ENCODE measurements around the gene OR6C65. TPM values are rescaled to one million over a fixed set of nuclear protein-coding genes. Genes with fewer than 3 reads are reported as not detected.
"Not testable (repeated sequence)": the region's sequence is repeated elsewhere in the genome, so short reads cannot be mapped to it uniquely, and the experiment has no call there.

OR6C65 gene
- total and polyA plus RNA-seq, 10 donors = not detected

DNA sequence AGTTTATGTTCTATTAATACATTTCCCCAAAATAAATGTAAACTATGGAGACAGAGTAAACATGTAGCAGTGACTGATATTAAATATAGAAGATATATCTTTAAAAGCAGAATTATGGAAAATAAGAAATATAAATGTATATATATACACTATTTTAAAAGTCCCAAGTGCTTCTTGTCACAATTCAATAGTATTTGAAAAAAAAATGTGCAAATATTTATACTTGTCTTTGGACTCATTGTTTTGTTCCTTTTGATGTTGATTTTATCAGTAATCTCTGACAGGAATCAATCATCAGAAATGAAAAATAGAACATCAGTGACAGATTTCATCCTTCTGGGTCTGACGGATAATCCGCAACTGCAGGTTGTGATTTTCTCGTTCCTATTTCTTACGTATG, 25.6 kb downstream of the OR6C65 start, which contains the start of gene OR6C76:
Gene OR6C76 (plus strand): TSS at position 301 of the 400 bp plus-strand sequence. CDS start 0 bp downstream, at position 301.
- 90 to 97% (median 93%) methylated on average over 4 of the region's 4 CpGs for WGBS, 5 donors
- no peak within 1 kb of the TSS for H3K27ac ChIP-seq
- H3K9me3 ChIP-seq = no peaks in the 10 kb centered on the region
- peaks cover 0 to 4% (median 0%) of the 10 kb centered on the region in 7 donors for H3K27me3 ChIP-seq (replicated peaks in 1 of 7)
- H3K36me3 ChIP-seq = no peaks in the 10 kb centered on the region
- DNase-seq = no peak
- no peak within 1 kb of the TSS for H3K4me3 ChIP-seq
- TF ChIP-seq POLR2AphosphoS5 (IDR thresholded peaks at IDR 0.05) (no peak), POLR2A (IDR thresholded peaks at IDR 0.05) (no peak)
- TF ChIP-seq, protein P1, sequence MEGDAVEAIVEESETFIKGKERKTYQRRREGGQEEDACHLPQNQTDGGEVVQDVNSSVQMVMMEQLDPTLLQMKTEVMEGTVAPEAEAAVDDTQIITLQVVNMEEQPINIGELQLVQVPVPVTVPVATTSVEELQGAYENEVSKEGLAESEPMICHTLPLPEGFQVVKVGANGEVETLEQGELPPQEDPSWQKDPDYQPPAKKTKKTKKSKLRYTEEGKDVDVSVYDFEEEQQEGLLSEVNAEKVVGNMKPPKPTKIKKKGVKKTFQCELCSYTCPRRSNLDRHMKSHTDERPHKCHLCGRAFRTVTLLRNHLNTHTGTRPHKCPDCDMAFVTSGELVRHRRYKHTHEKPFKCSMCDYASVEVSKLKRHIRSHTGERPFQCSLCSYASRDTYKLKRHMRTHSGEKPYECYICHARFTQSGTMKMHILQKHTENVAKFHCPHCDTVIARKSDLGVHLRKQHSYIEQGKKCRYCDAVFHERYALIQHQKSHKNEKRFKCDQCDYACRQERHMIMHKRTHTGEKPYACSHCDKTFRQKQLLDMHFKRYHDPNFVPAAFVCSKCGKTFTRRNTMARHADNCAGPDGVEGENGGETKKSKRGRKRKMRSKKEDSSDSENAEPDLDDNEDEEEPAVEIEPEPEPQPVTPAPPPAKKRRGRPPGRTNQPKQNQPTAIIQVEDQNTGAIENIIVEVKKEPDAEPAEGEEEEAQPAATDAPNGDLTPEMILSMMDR (IDR thresholded peaks at IDR 0.05 in 8 of 11, conservative IDR thresholded peaks at IDR 0.05 in 3 of 11) = no peak
- intact Hi-C loops (cut with DNase I; ENCODE audit: low total_unique reads) = no loop called here
- H3K4me1 ChIP-seq = no peaks in the 10 kb centered on the region

DNA sequence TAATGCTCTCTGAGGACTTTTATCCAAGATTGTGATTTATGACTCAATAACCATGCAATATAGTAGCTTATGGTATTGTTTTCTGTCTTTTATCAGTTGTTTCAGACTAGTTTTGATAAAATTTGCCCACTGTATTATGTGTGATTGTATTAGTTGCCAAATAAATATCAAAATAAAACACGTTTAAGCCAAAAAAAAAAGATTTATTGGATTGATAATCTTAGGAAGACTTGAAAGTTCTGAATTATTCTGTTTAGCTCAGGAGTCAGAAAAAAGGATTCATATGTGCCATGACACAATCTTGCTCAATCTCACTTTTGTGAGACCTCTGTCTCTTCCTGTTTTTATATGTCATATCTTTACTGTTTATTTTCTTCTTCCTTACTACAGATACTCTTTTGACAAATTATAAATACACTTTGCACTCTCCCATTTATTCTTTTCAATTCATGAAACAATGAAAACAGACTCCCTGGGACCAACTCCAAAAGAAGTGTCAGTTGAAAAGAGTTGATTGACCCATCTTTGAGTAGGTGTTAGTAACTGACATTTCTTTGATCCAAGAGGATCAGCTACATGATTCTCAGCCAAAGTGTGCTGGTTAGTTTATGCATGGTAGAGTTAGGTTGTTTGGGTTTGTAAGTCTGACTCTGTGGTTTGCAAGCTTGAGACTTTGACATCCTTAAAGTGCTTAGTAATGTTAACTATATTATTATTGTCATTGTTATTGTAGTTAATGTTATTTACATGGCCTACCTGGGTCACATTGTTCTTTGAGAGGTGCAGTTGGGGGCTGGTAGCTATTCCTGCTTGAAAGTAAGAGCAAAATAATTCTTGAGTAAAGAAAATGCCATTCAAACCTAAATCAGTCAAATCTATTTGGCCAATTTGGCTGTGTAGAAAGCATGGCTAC, 28.3 kb downstream of the OR6C65 start:
- no peak for DNase-seq
- 37 to 51% (median 49%) methylated on average over 1 of the region's 1 CpG for WGBS, 5 donors
- H3K36me3 ChIP-seq = no peaks in the 10 kb centered on the region
- H3K4me1 ChIP-seq = no peaks in the 10 kb centered on the region
- H3K27me3 ChIP-seq (replicated peaks in 1 of 7) = no peaks in the 10 kb centered on the region
- no peaks in the 10 kb centered on the region for H3K9me3 ChIP-seq
- TF ChIP-seq, protein P1 (IDR thresholded peaks at IDR 0.05 in 8 of 11, conservative IDR thresholded peaks at IDR 0.05 in 3 of 11) = no peak
- no peak for TF ChIP-seq POLR2A (IDR thresholded peaks at IDR 0.05)
- no peak for TF ChIP-seq POLR2AphosphoS5 (IDR thresholded peaks at IDR 0.05)
- H3K27ac ChIP-seq = no peak overlapping the region
- intact Hi-C loops (cut with DNase I; ENCODE audit: low total_unique reads) = no loop called here
- no peak overlapping the region for H3K4me3 ChIP-seq

DNA sequence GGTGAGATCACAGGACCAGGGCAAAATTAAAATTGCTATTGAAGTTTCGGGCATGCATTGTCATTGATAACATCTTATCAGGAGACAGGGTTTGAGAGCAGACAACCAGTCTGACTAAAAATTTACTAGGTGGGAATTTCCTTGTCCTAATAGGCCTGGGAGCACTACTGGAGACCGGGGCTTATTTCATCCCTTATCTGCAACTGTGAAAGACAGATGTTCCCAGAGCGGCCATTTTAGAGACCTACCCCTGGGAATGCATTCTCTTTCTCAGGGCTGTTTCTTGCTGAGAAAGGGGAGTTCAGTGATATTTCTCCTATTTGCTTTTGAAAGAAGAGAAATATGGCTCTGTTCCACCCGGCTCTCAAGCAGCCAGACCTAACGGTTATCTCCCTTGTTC, 40.9 kb downstream of the OR6C65 start:
- H3K9me3 ChIP-seq = peaks cover 0 to 30% (median 16%) of the 10 kb centered on the region in 8 donors
- H3K27ac ChIP-seq; H3K36me3 ChIP-seq; H3K27me3 ChIP-seq (replicated peaks in 1 of 7); H3K4me1 ChIP-seq; H3K4me3 ChIP-seq; intact Hi-C loops (cut with DNase I; ENCODE audit: low total_unique reads); DNase-seq: not testable (repeated sequence)
- WGBS, 5 donors = 81 to 94% (median 85%) methylated on average over 5 of the region's 5 CpGs

DNA sequence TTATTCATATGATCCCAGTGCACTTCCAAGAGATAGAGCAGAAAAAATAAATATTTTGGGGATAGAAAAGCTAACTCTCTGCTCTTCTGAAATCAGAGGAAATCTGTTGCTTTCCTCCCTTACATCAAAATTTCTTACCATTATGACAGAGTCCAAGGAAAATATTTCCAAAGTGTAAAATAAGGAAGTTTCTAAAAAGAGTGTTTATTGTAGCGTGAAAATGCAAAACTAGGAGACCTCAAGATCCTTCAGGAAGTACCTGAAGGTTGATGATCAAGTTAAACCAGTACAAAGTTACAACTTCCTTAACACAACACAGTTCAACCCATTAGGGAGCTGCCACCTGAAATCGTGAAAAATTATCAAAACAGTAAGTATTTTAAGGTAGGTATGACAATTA, 43.4 kb downstream of the OR6C65 start, which contains the start of gene OR6C2:
Gene OR6C2 (plus strand): TSS at position 301 of the 400 bp plus-strand sequence. CDS start 8,138 bp downstream, outside the sequence.
- DNase-seq = no peak
- TF ChIP-seq, protein P1 (IDR thresholded peaks at IDR 0.05 in 8 of 11, conservative IDR thresholded peaks at IDR 0.05 in 3 of 11) = no peak
- TF ChIP-seq POLR2AphosphoS5 (IDR thresholded peaks at IDR 0.05) = no peak
- no peak for TF ChIP-seq POLR2A (IDR thresholded peaks at IDR 0.05)
- Histone ChIP-seq H3K27ac (no peak within 1 kb of the TSS), H3K4me3 (no peak within 1 kb of the TSS), H3K9me3 (peaks cover 0 to 30% (median 16%) of the 10 kb centered on the region in 8 donors), H3K27me3 (replicated peaks in 1 of 7) (no peaks in the 10 kb centered on the region), H3K36me3 (no peaks in the 10 kb centered on the region), H3K4me1 (no peaks in the 10 kb centered on the region)
- intact Hi-C loops (cut with DNase I; ENCODE audit: low total_unique reads) = no loop called here
- 21 to 37% (median 33%) methylated on average over 2 of the region's 2 CpGs for WGBS, 5 donors
